Measurements from ENCODE around the gene THOC1.
A peak's percentile ranks its signal among the peaks of the same experiment; 100 is the strongest.

Gene THOC1

GRCh38 chr18:274313-274712 lies 6.5 kb upstream of the THOC1 start:
- H3K27ac ChIP-seq, result no peak overlapping the region
- TF ChIP-seq ZFX (IDR thresholded peaks at IDR 0.05; ENCODE audit: borderline replicate concordance), result no peak

GRCh38 chr18:273525-273924 lies 5.7 kb upstream of the THOC1 start:
- TF ChIP-seq CTCF (IDR thresholded peaks at IDR 0.05) (no peak), ZFX (IDR thresholded peaks at IDR 0.05; ENCODE audit: borderline replicate concordance) (no peak)
- H3K27ac ChIP-seq, result no peak overlapping the region

GRCh38 chr18:272650-273049 lies 4.8 kb upstream of the THOC1 start:
- H3K27ac ChIP-seq, result no peak overlapping the region
- no peak for TF ChIP-seq CTCF (IDR thresholded peaks at IDR 0.05)

- H3K27ac ChIP-seq, result no peak overlapping the region
- TF ChIP-seq CTCF (IDR thresholded peaks at IDR 0.05), result no peak
- no peak for TF ChIP-seq ZFX (IDR thresholded peaks at IDR 0.05; ENCODE audit: borderline replicate concordance)
Observed at GRCh38 chr18:269480-270095, 1.7 kb upstream of the THOC1 start.

GRCh38 chr18:267380-267687 lies 513 bp downstream of the THOC1 start:
- peak overlapping the region; percentile 79 for H3K27ac ChIP-seq
- TF ChIP-seq ZFX (IDR thresholded peaks at IDR 0.05; ENCODE audit: borderline replicate concordance) (no peak), CTCF (IDR thresholded peaks at IDR 0.05) (no peak)

- TF ChIP-seq CTCF (IDR thresholded peaks at IDR 0.05) (no peak), ZFX (IDR thresholded peaks at IDR 0.05; ENCODE audit: borderline replicate concordance) (no peak)
- no peak overlapping the region for H3K27ac ChIP-seq
Observed at GRCh38 chr18:261398-262073, 6.3 kb downstream of the THOC1 start.

- TF ChIP-seq ZFX (IDR thresholded peaks at IDR 0.05; ENCODE audit: borderline replicate concordance), result no peak
- TF ChIP-seq CTCF (IDR thresholded peaks at IDR 0.05), result no peak
- no peak overlapping the region for H3K27ac ChIP-seq
Observed at GRCh38 chr18:260547-260946, 7.3 kb downstream of the THOC1 start.

GRCh38 chr18:255171-255570 lies 12.7 kb downstream of the THOC1 start:
- TF ChIP-seq ZFX (IDR thresholded peaks at IDR 0.05; ENCODE audit: borderline replicate concordance) (no peak), CTCF (IDR thresholded peaks at IDR 0.05) (no peak)
- no peak overlapping the region for H3K27ac ChIP-seq
